Thyroid gland (tissue), 4 donors: ENCODE results near the gene DGAT2.

Experiments used
- CTCF ChIP-seq, 6 experiments: fragments of 200-600 bp in 3 of 6; fragments of 450-650 bp in 3 of 6; sonication (generic) in 3 of 6; IDR thresholded peaks; one replicate each; pipeline ENCODE4 v1.5.1; 2016 to 2019; ENCODE audit warnings: antibody characterized with exemption in 6 of 6, mild to moderate bottlenecking in 2 of 6, inconsistent platforms in 1 of 6, moderate library complexity in 1 of 6
- POLR2A ChIP-seq, 2 donors: fragments of 450-650 bp; IDR thresholded peaks; one replicate each; pipeline ENCODE4 v1.6.1; 2017; ENCODE audit warnings: antibody characterized with exemption in 2 of 2, mild to moderate bottlenecking in 2 of 2, moderate library complexity in 1 of 2

GRCh38 chr11:75762158-75762557 lies 6.4 kb upstream of the DGAT2 start:
- TF ChIP-seq CTCF (IDR thresholded peaks at IDR 0.05) (no peak), POLR2A (IDR thresholded peaks at IDR 0.05) (no peak)
